ENCODE data around the gene SULT4A1.

GRCh38 chr22:43882122-43882767, 19.9 kb upstream of the SULT4A1 start:
- TF ChIP-seq RFX5 (IDR thresholded peaks at IDR 0.05; ENCODE audit: borderline replicate concordance, low read depth, low read length) (no peak), POLR2AphosphoS5 (IDR thresholded peaks at IDR 0.05; ENCODE audit: low read depth, low read length) (no peak), ZNF274 (IDR thresholded peaks at IDR 0.05; ENCODE audit: borderline replicate concordance, extremely low read depth, low read length) (no peak), POLR2A (IDR thresholded peaks at IDR 0.05; ENCODE audit: control extremely low read depth in 1 of 2, low read depth in 2 of 2, low read length in 2 of 2) (no peak), EZH2 (IDR thresholded peaks at IDR 0.05; ENCODE audit: low read depth, low read length, severe bottlenecking) (no peak), TAF1 (IDR thresholded peaks at IDR 0.05; ENCODE audit: low read depth, low read length) (no peak), CHD1 (IDR thresholded peaks at IDR 0.05; ENCODE audit: low read depth, low read length) (no peak), EGR1 (IDR thresholded peaks at IDR 0.05; ENCODE audit: borderline replicate concordance, low read depth, low read length) (no peak)
- TF ChIP-seq, protein P1, sequence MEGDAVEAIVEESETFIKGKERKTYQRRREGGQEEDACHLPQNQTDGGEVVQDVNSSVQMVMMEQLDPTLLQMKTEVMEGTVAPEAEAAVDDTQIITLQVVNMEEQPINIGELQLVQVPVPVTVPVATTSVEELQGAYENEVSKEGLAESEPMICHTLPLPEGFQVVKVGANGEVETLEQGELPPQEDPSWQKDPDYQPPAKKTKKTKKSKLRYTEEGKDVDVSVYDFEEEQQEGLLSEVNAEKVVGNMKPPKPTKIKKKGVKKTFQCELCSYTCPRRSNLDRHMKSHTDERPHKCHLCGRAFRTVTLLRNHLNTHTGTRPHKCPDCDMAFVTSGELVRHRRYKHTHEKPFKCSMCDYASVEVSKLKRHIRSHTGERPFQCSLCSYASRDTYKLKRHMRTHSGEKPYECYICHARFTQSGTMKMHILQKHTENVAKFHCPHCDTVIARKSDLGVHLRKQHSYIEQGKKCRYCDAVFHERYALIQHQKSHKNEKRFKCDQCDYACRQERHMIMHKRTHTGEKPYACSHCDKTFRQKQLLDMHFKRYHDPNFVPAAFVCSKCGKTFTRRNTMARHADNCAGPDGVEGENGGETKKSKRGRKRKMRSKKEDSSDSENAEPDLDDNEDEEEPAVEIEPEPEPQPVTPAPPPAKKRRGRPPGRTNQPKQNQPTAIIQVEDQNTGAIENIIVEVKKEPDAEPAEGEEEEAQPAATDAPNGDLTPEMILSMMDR (IDR thresholded peaks at IDR 0.05; ENCODE audit: control extremely low read depth in 1 of 3, insufficient read depth in 1 of 3, low read depth in 1 of 3, low read length in 3 of 3) = no peak
